ENCODE measurements around the gene NRXN3. TPM values are rescaled to one million over a fixed set of nuclear protein-coding genes. Genes with fewer than 3 reads are reported as not detected.

NRXN3 gene
- total RNA-seq, 2 experiments from 2014 or later, result not detected

DNA sequence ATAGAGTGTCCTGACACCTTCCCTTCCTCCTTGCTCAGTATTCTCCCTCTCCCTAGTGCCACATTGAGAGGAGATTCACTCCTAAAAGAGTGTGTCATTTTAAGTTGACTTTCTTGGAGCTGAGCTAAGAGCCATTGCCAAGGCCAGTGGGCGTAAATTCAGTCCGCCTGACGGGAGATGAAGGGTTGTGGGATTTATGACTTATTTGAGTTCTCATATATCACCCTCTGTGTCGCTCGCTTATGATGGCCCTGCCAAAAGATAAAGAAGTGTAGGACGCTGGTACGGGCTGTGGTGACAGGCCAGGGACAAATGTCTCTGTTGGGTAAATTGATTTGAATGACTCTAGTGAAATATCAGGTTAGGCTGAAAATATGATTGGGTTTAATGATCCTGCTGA lies 867.4 kb downstream of the NRXN3 start:
- intact Hi-C loops (cut with micrococcal nuclease; ENCODE audit: unreplicated experiment), result no loop called here
- TF ChIP-seq, protein P1, sequence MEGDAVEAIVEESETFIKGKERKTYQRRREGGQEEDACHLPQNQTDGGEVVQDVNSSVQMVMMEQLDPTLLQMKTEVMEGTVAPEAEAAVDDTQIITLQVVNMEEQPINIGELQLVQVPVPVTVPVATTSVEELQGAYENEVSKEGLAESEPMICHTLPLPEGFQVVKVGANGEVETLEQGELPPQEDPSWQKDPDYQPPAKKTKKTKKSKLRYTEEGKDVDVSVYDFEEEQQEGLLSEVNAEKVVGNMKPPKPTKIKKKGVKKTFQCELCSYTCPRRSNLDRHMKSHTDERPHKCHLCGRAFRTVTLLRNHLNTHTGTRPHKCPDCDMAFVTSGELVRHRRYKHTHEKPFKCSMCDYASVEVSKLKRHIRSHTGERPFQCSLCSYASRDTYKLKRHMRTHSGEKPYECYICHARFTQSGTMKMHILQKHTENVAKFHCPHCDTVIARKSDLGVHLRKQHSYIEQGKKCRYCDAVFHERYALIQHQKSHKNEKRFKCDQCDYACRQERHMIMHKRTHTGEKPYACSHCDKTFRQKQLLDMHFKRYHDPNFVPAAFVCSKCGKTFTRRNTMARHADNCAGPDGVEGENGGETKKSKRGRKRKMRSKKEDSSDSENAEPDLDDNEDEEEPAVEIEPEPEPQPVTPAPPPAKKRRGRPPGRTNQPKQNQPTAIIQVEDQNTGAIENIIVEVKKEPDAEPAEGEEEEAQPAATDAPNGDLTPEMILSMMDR (conservative IDR thresholded peaks at IDR 0.05; ENCODE audit: low read length), result no peak
- TF ChIP-seq EZH2phosphoT487 (IDR thresholded peaks at IDR 0.05; ENCODE audit: borderline replicate concordance, low read depth, low read length), result no peak
- CTCF ChIA-PET (ENCODE audit: unreplicated experiment), result no interaction called here

DNA sequence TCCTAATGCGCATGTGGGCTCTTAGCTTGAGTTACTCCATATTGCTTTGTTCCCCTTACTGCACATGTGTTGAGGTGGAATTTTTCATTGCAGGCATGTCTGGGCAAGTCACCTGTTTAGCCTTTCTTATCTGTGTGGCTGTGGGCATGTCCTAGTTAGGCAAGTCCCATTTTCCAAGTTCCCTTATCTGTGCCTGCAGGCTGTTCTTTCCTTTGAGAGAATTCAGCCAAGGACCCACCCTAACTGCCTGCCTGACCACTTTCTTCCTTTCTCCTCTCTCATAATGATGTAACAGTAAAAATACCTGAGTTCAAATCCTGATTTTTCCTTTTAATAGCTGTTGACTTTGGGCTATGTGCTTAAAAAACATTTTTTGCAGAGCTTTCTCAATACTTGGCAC lies 870.6 kb downstream of the NRXN3 start:
- no TSS peak for BruUV-seq (replicated peaks)
- DNase-seq (ENCODE audit: low spot score), result no peak
- no peak overlapping the region for H3K4me3 ChIP-seq (ENCODE audit: low read depth, low read length, poor library complexity, severe bottlenecking)
- no peak overlapping the region for H2AFZ ChIP-seq (ENCODE audit: low read length)
- no peak overlapping the region for H3K27ac ChIP-seq (ENCODE audit: low read depth, low read length, poor library complexity, severe bottlenecking)
- POLR2A ChIA-PET, result no interaction called here
- H3K36me3 ChIP-seq (ENCODE audit: insufficient read depth, low read length), result no peaks in the 10 kb centered on the region
- H3K9me2 ChIP-seq (ENCODE audit: insufficient read depth, low read length), result no peaks in the 10 kb centered on the region
- no peaks in the 10 kb centered on the region for H3K9me3 ChIP-seq (ENCODE audit: low read length)
- CTCF ChIA-PET (ENCODE audit: unreplicated experiment), result no interaction called here
- no peaks in the 10 kb centered on the region for H3K4me1 ChIP-seq (ENCODE audit: insufficient read depth, low read length, poor library complexity, severe bottlenecking)
- TF ChIP-seq EZH2phosphoT487 (IDR thresholded peaks at IDR 0.05; ENCODE audit: borderline replicate concordance, low read depth, low read length), result no peak
- TF ChIP-seq, protein P1 (conservative IDR thresholded peaks at IDR 0.05; ENCODE audit: low read length), result no peak
- H4K20me1 ChIP-seq (ENCODE audit: insufficient read depth, low read length), result no peaks in the 10 kb centered on the region
- H3K4me2 ChIP-seq (ENCODE audit: low read length), result no peak overlapping the region
- intact Hi-C loops (cut with micrococcal nuclease; ENCODE audit: unreplicated experiment), result no loop called here
- H3K79me2 ChIP-seq (ENCODE audit: insufficient read depth, low read depth, low read length), result no peaks in the 10 kb centered on the region

More for the DNA sequence above, 867.4 kb downstream of the NRXN3 start:
- POLR2A ChIA-PET, result no interaction called here
- no peaks in the 10 kb centered on the region for H4K20me1 ChIP-seq (ENCODE audit: insufficient read depth, low read length)
- no peaks in the 10 kb centered on the region for H3K4me1 ChIP-seq (ENCODE audit: insufficient read depth, low read length, poor library complexity, severe bottlenecking)
- H2AFZ ChIP-seq (ENCODE audit: low read length), result no peak overlapping the region
- H3K9me2 ChIP-seq (ENCODE audit: insufficient read depth, low read length), result no peaks in the 10 kb centered on the region
- no peaks in the 10 kb centered on the region for H3K79me2 ChIP-seq (ENCODE audit: insufficient read depth, low read depth, low read length)
- no peak overlapping the region for H3K4me3 ChIP-seq (ENCODE audit: low read depth, low read length, poor library complexity, severe bottlenecking)
- no peak for DNase-seq (ENCODE audit: low spot score)
- H3K9me3 ChIP-seq (ENCODE audit: low read length), result no peaks in the 10 kb centered on the region
- no peak overlapping the region for H3K4me2 ChIP-seq (ENCODE audit: low read length)
- H3K27ac ChIP-seq (ENCODE audit: low read depth, low read length, poor library complexity, severe bottlenecking), result no peak overlapping the region
- BruUV-seq (replicated peaks), result no TSS peak
- H3K36me3 ChIP-seq (ENCODE audit: insufficient read depth, low read length), result no peaks in the 10 kb centered on the region

GRCh38 chr14:79043194-79043889 lies 873.2 kb downstream of the NRXN3 start:
- DNase-seq (ENCODE audit: low spot score), result no peak
- no TSS peak for BruUV-seq (replicated peaks)
- POLR2A ChIA-PET, result interaction anchor here (0.5 to 0.9 kb wide), 4 partner anchors 9 to 118 kb away, joined by 3 to 4 read pairs (median 3); no protein-coding TSS in a partner anchor
- Histone ChIP-seq H3K9me2 (ENCODE audit: insufficient read depth, low read length) (no peaks in the 10 kb centered on the region), H3K79me2 (ENCODE audit: insufficient read depth, low read depth, low read length) (no peaks in the 10 kb centered on the region), H3K4me3 (ENCODE audit: low read depth, low read length, poor library complexity, severe bottlenecking) (no peak overlapping the region), H4K20me1 (ENCODE audit: insufficient read depth, low read length) (no peaks in the 10 kb centered on the region), H3K36me3 (ENCODE audit: insufficient read depth, low read length) (no peaks in the 10 kb centered on the region), H3K9me3 (ENCODE audit: low read length) (no peaks in the 10 kb centered on the region), H3K4me2 (ENCODE audit: low read length) (no peak overlapping the region), H2AFZ (ENCODE audit: low read length) (no peak overlapping the region), H3K27ac (ENCODE audit: low read depth, low read length, poor library complexity, severe bottlenecking) (no peak overlapping the region), H3K4me1 (ENCODE audit: insufficient read depth, low read length, poor library complexity, severe bottlenecking) (no peaks in the 10 kb centered on the region)
- CTCF ChIA-PET (ENCODE audit: unreplicated experiment), result no interaction called here
- intact Hi-C loops (cut with micrococcal nuclease; ENCODE audit: unreplicated experiment), result no loop called here
- TF ChIP-seq EZH2phosphoT487 (IDR thresholded peaks at IDR 0.05; ENCODE audit: borderline replicate concordance, low read depth, low read length), result no peak
- TF ChIP-seq, protein P1 (conservative IDR thresholded peaks at IDR 0.05; ENCODE audit: low read length), result no peak
